Vagina (tissue), 2 donors: ENCODE results near the gene PAAF1.

Source experiments
- CTCF ChIP-seq, 3 experiments: fragments of 450-650 bp in 2 of 3; fragments of 200-600 bp in 1 of 3; sonication (generic) in 1 of 3; IDR thresholded peaks; one replicate each; pipeline ENCODE4 v1.5.1; 2017 to 2019; ENCODE audit warnings: antibody characterized with exemption in 3 of 3, mild to moderate bottlenecking in 2 of 3, moderate library complexity in 2 of 3
- POLR2AphosphoS5 ChIP-seq, 2 donors: sonication (generic); formaldehyde crosslinking; IDR thresholded peaks; one replicate each; pipeline ENCODE4 v1.9.0; 2017; ENCODE audit warnings: antibody characterized with exemption in 2 of 2, mild to moderate bottlenecking in 2 of 2, low read depth in 1 of 2; ENCODE audit not compliant: insufficient read depth in 1 of 2

GRCh38 chr11:73929388-73929787 is 52.6 kb downstream of the PAAF1 start:
- TF ChIP-seq POLR2AphosphoS5 (IDR thresholded peaks at IDR 0.05; ENCODE audit: insufficient read depth in 1 of 2, low read depth in 1 of 2) = no peak
- TF ChIP-seq CTCF (IDR thresholded peaks at IDR 0.05) = no peak
